Activated CD8-positive, alpha-beta memory T cell treated with anti-CD3 and anti-CD28 coated beads, Interleukin-2, amount 50 U/mL, for 4 hours (primary cell): ENCODE results near the gene ARMC3.
A peak's percentile ranks its signal among the peaks of the same experiment; 100 is the strongest.
"Not testable (repeated sequence)": the region's sequence is repeated elsewhere in the genome, so short reads cannot be mapped to it uniquely, and the experiment has no call there.

ENCODE experiments used
- DNase-seq: peaks from one replicate; pipeline ENCODE4 v3.0.0-alpha.2; 2020

ARMC3 gene

GRCh38 chr10:23055424-23056185 lies 127.8 kb downstream of the ARMC3 start:
- DNase-seq = no peak

GRCh38 chr10:23056186-23056579 lies 128.3 kb downstream of the ARMC3 start:
- DNase-seq = no peak

GRCh38 chr10:23058366-23058765 lies 130.5 kb downstream of the ARMC3 start:
- DNase-seq = no peak

DNA sequence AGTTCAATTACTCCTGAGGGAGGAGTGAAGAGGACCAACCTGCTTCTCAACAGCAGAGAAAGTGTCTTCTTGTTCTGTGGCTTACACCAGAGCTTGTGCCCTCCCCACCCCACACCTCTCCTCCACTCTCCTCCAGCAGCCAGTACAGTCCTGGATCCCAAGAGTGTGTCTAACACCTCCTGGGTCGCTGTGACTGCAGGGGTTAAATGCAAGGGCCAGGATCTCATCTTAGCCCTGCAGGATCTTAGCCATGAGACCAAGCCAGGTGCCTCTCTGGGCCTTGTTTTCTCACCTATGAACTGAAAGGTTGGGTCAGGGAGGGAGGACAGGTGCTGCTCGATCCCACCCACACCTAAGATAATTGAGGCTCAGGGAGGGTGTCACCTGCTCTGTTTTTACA lies 133.1 kb downstream of the ARMC3 start:
- no peak for DNase-seq

DNA sequence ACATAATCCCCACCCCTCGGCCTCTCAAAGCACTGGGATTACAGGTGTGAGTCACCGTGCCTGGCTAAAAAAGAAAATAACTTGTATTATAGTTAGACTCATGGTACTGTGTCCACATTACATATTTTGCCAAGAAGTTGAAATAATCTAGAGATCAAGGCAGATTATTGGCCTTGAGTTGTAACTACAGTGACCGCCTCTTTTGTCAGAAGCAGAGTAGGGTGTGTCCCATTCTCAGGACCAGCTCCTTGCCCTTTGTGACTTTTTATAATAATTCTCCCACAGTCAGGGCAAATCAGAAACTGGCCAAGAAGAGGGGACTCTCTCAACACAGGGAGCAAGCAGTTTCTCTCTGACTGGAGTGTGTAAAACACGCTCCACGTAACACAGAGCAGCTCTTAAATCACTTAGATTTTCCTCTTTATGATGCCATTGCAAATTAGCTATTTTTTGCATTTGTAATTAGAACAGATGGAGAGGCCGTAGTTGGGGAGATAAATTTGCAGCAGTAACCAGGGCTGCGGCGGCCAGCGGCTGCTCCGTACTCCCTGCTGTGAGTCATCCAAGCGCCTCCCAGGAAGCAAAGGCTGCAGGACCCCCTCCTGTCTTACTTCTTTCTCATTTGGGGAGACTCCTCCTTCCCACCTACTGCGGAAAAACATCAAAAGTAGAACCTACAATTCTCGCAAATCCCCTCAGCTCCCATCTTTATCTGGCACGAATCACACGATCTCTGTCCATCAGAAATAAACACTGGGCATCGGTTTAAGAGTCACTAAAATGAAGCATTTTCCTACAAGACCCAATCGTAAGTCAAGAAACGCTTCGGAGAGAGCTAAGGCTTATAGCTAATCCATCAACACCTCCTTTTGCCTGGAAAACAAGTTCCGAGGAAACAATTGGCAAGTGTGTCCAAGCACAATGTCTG lies 135.5 kb downstream of the ARMC3 start:
- no peak for DNase-seq

DNA sequence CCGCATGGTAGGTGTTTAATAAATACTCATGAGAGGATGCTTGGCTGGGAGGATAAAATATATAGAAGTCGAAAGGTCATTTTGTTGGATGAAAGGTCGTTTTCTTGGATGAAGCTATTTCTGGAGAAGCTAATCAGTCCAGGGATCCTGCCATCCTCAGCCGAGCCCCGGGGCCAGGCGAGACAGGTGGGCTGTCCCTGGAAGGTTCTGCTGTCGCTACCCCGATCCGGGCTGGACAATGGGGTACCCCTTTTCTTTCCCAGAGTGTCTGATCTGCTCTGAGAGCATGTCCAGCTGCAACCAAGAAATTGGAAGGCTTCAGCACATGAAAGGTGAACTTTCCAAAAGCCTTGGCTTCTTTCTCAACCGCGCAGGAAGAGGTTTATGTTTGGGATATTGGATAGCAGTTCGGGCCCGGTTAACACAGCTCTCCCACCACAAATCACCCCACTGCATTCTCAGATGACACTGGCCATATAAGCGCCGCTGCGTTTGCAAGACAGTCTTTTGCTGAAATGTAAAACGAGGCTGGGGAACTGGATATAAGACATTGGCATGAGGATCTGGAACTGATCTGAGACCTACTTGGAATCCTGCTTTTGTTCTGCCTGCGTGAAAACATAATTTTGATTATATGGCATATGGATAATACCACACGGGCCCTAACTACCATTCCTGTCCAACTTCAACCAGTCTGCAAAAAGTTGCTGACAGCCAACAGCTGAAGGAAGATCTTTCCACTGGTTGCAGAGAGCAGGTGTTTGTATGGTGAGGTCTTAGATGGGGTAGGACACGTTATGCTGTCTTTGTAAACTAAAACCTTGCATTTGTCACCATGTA lies 136.3 kb downstream of the ARMC3 start:
- DNase-seq = no peak

DNA sequence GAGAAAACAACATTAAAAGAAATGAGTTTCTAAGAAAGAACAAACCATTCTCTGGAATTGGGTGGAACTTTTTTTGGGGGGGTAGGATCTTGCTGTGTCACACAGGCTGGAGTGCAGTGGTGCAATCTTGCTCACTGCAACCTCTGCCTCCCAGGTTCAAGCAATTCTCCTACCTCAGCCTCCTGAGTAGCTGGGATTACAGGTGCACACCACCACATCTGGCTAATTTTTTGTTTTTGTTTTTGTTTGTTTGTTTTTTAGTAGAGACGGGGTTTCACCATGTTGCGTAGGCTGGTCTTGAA lies 136.9 kb downstream of the ARMC3 start:
- DNase-seq = not testable (repeated sequence)

DNA sequence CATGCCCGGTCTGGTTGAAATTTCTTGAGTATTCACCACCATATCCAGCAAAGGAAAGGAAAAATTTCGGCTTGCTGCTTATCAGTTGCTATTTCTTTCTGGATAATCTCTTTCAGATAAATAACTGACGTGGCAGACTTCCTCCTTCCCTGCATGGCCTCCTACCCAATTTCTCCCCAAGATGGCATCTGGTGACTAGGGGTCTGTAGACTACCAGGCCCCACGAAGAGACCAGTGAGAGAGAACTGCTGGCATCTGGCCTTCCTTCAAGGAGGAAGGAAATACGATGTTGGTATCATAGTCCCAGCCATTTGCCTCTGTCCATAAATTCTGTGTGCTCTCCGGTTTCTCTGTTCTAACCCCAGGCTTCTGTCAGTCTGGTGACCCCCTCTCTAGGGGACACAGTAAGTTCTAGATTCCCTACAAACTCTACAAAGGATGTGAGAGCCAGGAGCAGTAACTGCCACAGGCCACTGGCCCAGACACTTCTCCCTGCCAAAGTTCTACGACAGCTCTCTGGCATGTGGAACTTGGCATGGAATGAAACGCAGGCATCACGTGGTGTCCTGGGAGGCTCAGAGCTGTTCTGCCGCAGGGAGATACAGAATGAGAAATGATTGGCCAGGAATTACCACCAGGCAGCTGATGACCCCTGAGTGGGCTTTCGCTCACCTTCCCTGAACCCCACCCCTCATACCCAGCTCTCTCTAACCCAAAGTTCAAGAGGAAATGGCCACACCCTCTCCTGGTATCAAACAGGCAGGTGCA lies 137.5 kb downstream of the ARMC3 start:
- DNase-seq = no peak

DNA sequence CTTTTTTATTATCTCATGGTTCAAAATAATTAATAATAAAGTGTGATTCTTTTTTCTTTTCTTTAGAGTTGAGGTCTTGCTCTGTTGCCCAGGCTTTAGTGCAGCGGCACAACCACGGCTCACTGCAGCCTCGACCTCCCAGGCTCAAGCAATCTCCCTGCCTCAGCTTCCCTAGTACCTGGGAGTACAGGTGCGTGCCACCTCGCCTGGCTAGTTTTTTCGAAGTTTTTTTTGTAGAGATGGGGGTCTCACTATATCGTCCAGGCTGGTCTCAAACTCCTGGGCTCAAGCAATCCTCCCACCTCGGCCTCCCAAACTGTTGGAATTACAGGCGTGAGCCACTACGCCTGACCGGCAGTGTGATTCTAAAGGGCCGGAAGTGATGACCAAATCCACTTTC lies 139.5 kb downstream of the ARMC3 start:
- no peak for DNase-seq

DNA sequence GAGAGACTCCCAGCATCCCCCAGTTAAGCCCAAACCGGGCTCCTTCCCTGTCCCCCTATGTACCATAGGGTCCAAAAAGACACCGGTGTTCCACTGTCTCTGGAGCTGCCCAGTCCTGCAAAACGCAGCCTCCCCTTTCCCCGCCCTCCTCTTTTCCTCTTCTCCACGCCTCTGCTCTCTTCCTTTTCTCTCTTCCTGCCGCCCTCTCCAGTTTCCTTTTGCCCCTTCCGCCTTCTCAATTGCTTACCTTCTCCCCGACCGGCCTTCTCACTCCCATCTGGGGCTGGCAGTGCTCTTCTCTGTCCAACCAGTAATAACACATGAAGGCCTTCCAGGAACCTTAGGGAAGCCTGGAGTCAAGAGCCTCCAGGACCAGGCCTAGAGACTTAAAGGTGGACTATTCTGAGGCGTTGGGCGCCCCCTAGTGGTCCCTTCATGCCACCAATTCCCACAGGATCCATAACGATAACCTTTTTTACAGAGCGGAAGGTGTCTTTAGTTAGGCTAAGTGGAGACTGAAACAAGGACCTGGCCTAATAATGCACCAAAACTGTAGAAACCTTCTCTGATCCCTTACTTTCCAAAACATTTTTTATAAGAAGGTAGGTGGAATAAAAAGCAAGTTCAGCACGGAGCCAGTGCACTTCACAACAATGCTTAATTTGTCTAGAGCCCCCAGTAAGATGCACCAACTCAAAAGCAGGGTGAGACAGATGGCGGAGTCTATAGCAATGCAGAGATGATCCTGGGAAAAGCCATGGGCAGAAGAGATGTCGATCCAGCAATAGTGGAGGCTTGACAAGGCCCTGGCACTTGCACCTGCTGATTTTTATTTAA lies 140.3 kb downstream of the ARMC3 start:
- DNase-seq = peak; percentile 65

DNA sequence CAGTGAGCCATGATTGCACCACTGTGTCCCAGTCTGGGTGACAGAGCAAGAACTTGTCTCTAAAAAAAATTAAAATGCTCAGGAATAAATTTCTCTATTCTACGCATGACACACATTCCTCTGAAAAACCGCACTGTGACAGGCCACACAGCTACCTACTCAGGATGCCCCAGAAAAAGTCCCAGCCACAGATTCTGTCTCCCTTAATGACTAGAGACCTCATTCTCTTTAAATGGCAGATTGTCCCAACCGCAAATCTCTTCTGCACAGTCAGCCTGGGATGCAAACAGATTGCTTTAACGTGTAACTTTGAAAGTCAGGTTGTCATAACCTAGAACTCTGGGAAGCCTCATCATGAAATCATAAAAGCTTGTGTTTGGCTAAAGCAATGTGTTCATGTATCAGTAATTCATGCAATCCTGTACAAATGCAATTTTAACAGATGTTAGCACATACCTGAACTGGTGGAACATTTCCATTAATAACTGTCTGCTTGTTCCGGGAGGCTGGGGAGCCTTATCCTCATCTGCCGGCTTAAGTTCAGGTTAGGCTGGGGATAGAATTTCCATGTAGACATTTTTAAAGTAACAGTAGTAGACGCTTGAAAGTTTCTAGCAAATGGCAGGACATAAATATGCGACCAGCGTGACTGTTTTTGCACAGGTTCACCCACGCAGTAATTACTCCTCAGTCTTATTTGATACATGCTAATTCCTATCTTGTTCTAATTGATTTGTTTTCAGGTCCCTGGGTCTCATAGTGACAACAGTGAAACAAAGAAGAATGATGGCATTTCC lies 141.4 kb downstream of the ARMC3 start:
- DNase-seq = no peak

DNA sequence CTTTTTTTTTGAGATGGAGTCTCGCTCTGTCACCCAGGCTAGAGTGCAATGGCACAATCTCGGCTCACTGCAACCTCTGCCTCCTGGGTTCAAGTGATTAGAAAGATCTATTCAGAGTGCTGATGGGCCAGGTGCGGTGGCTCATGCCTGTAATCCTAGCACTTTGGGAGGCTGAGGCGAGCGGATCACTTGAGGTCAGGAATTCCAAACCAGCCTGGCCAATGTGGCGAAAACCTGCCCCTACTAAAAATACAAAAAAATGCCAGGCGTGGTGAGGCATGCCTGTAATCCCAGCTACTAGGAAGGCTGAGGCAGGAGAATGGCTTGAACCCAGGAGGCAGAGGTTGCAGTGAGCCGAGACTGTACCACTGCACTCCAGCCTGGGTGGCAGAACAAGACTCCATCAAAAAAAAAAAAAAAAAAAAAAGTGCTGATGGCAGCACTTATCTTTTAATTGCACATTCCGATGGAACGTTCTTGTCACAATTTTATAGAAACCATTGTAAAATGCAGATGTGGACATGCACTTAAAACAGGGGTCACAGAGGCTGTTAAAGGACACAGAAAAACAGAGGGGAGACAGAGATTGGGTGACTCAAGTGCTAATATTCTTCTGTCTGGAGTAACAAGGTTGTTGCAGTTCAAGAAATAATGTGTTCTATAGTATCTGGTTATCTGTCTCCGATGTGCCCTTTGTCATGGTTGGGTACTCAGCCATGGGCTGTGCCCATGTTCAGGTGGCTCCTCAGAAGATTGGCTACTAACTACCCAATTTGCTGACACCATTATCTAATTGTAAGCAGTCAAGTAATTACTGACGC lies 142.4 kb downstream of the ARMC3 start:
- not testable (repeated sequence) for DNase-seq

- DNase-seq = no peak
These were observed 143.0 kb downstream of the ARMC3 start for GRCh38 chr10:23070913-23071218.

DNA sequence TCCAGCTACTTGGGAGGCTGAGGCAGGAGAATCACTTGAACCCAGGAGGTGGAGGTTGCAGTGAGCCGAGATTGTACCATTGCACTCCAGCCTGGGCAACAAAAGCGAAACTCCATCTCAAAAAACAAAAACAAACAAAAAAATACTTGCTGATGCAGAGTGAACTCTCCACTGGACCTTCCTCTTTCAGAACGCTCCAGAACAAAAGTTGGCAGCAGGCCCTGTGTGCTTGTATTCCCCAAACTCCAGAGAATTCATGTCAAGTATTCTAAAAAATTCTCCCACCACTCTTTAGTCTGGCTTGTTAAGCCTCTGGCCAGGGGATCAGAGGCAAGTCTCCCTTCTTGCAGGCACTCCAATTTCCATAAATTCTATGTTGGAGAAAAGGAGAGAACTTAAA lies 144.7 kb downstream of the ARMC3 start:
- not testable (repeated sequence) for DNase-seq

DNA sequence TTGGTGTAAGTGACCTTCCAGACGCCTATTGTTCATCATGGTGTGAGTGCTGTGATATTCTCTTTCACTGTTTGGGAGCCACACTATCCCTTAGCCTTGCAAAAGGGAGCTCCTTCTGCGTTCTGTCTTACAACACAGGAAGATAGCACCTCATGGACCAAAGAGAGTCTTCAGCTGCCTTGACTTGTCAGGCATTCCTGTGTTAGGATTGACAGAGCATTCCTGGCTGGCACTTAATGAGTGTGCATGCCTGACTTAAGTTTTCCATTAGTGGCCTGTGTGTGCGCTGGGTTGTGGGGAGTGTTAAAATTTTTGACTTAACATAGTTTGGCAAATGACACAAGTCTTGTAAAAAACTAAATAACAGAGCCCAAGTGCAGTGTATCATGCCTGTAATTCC lies 145.7 kb downstream of the ARMC3 start:
- DNase-seq = no peak

- no peak for DNase-seq
These were observed 147.8 kb downstream of the ARMC3 start for GRCh38 chr10:23075672-23076071.

DNA sequence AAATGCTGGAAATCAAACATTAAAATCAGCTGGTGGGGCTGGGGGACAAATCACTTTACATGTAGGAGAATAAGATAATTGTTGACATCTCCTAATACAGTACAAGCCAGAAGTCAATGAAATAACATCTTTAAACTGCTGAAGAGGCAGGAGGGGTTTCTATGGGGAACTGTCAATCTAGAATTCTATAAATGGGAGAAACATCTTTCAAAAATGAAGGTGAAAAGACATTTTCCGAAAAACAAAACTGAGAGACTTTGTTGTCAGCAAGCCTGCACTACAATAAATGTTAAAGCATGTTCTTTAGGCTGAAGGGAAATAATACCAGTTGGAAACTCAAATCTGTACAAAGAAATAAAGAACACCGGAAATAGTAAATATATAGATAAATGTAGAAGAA lies 150.3 kb downstream of the ARMC3 start:
- DNase-seq = no peak

DNA sequence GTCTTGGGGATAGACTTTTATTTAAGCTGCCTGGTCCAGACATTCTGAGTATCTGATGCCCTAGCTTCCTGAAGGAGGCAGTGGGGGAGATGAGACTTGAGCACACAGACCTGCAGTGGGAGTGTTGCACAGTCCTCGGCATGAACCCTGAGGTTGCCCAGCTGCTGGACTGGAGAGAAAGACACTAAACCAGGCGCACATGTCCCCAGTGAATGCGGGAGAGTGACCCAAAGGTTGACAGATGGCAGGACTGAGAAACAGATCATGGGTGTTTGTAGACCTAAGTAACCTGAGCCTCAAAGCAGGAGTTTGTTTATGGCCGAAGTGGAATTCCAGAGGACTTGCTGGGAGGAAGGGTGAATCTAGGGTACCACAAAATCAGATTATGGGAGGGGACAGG lies 151.8 kb downstream of the ARMC3 start:
- no peak for DNase-seq

GRCh38 chr10:23080262-23080661 lies 152.4 kb downstream of the ARMC3 start:
- DNase-seq = no peak

DNA sequence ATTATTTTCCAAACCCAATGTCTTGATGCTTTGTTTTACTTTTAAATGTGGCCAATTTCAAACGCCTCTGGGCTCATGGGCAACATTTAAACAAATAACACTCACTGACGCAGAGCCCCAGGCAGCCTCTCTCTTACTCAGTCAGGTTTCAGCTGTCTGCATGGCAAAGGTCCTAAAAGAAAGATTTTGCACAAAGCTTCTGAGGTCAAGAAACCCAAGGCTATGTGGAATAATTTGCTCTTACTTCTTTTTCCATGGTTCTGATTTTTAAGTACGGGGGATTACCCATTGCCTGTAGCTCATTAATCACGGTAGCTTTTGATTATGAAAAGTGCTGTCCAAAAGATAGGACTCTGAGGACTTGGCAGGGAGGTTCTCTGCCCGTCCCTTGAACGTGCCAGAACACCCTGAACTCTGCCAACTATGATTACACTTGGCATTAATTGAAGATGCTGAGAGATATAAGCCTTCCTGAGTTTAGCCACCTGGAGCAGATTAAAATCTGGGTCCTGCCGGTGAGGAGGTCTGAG lies 153.4 kb downstream of the ARMC3 start:
- no peak for DNase-seq
